Osteoblast (primary cell): ENCODE measurements around the gene CTAG2. TPM values are rescaled to one million over a fixed set of nuclear protein-coding genes. Genes with fewer than 3 reads are reported as not detected.

ENCODE experiments used
- DNase-seq: peaks from one replicate; pipeline ENCODE4 v3.0.0; 2011; ENCODE audit warnings: low spot score, mixed read lengths; ENCODE audit not compliant: insufficient read length; ENCODE audit errors: missing footprints
- H2AFZ ChIP-seq: 2 replicates; pipeline ENCODE4 v1.6.0; 2011; ENCODE audit warnings: mild to moderate bottlenecking, low read length
- H3K27ac ChIP-seq: 2 replicates; pipeline ENCODE4 v1.5.1; 2011; ENCODE audit warnings: mild to moderate bottlenecking, low read depth, low read length, moderate library complexity
- H3K27me3 ChIP-seq: 2 replicates; pipeline ENCODE4 v1.6.0; 2012; ENCODE audit warnings: mild to moderate bottlenecking, control low read depth, inconsistent platforms, low read length, moderate library complexity; ENCODE audit not compliant: insufficient read depth
- H3K36me3 ChIP-seq: 2 replicates; pipeline ENCODE4 v1.5.1; 2011; ENCODE audit warnings: mild to moderate bottlenecking, low read length, control low read depth, moderate library complexity; ENCODE audit not compliant: insufficient read depth
- H3K4me1 ChIP-seq: 2 replicates; pipeline ENCODE4 v1.5.1; 2011; ENCODE audit warnings: mild to moderate bottlenecking, low read length, control low read depth, moderate library complexity; ENCODE audit not compliant: insufficient read depth
- H3K4me2 ChIP-seq: 2 replicates; pipeline ENCODE4 v1.6.0; 2011; ENCODE audit warnings: mild to moderate bottlenecking, low read length; ENCODE audit not compliant: insufficient read depth
- H3K4me3 ChIP-seq: fragments of 200-600 bp; sonication (generic); 3 replicates; pipeline ENCODE4 v1.5.1; 2012; ENCODE audit warnings: mild to moderate bottlenecking, low read length, inconsistent platforms; ENCODE audit not compliant: insufficient read depth
- H3K79me2 ChIP-seq: 2 replicates; pipeline ENCODE4 v1.6.0; 2012; ENCODE audit warnings: mild to moderate bottlenecking, low read length, control low read depth, inconsistent platforms; ENCODE audit not compliant: insufficient read depth
- H3K9me3 ChIP-seq: 2 replicates; pipeline ENCODE4 v1.5.1; 2011; ENCODE audit warnings: low read depth, low read length, control low read depth
- H4K20me1 ChIP-seq: 2 replicates; pipeline ENCODE4 v1.6.0; 2012; ENCODE audit warnings: mild to moderate bottlenecking, low read length, control low read depth; ENCODE audit not compliant: insufficient read depth
- CTCF ChIP-seq: IDR thresholded peaks from 2 replicates; pipeline ENCODE4 v1.5.1; 2011; ENCODE audit warnings: mild to moderate bottlenecking, low read depth, low read length, moderate library complexity; ENCODE audit errors: extremely low read depth
- total RNA-seq: library from RNA; depleted of rRNA; stranded (reverse); fragments of >200 nt; gene quantifications from 2 replicates; pipeline ENCODE4 v1.2.3, GENCODE V29; 2012

The CTAG2 gene
- total RNA-seq, 1 donor: 13.8 TPM

GRCh38 chrX:154657226-154657805, 3.9 kb upstream of the CTAG2 start:
- Histone ChIP-seq H3K4me1 (no peaks in the 10 kb centered on the region), H3K36me3 (no peaks in the 10 kb centered on the region), H3K4me3 (no peak overlapping the region), H2AFZ (no peak overlapping the region), H3K4me2 (no peak overlapping the region), H3K79me2 (no peaks in the 10 kb centered on the region), H3K27ac (no peak overlapping the region), H3K27me3 (no peaks in the 10 kb centered on the region), H3K9me3 (no peaks in the 10 kb centered on the region), H4K20me1 (no peaks in the 10 kb centered on the region)
- DNase-seq: peak; percentile 66
- TF ChIP-seq CTCF: no peak

GRCh38 chrX:154655786-154656185, 2.4 kb upstream of the CTAG2 start:
- H3K27me3 ChIP-seq: no peaks in the 10 kb centered on the region
- H3K9me3 ChIP-seq: no peaks in the 10 kb centered on the region
- no peak for DNase-seq
- H4K20me1 ChIP-seq: no peaks in the 10 kb centered on the region
- H3K79me2 ChIP-seq: no peaks in the 10 kb centered on the region
- no peak overlapping the region for H3K4me3 ChIP-seq
- no peak for TF ChIP-seq CTCF
- H3K4me1 ChIP-seq: no peaks in the 10 kb centered on the region
- no peak overlapping the region for H2AFZ ChIP-seq
- no peak overlapping the region for H3K27ac ChIP-seq
- H3K4me2 ChIP-seq: no peak overlapping the region
- no peaks in the 10 kb centered on the region for H3K36me3 ChIP-seq

- no peaks in the 10 kb centered on the region for H3K36me3 ChIP-seq
- H3K4me1 ChIP-seq: no peaks in the 10 kb centered on the region
- no peaks in the 10 kb centered on the region for H3K79me2 ChIP-seq
- H4K20me1 ChIP-seq: no peaks in the 10 kb centered on the region
- H3K9me3 ChIP-seq: no peaks in the 10 kb centered on the region
- no peak overlapping the region for H3K27ac ChIP-seq
- H2AFZ ChIP-seq: no peak overlapping the region
- H3K4me3 ChIP-seq: no peak overlapping the region
- no peak overlapping the region for H3K4me2 ChIP-seq
- no peak for DNase-seq
- TF ChIP-seq CTCF: no peak
- H3K27me3 ChIP-seq: no peaks in the 10 kb centered on the region
These were observed 2.0 kb upstream of the CTAG2 start for GRCh38 chrX:154655346-154655745.

GRCh38 chrX:154654925-154655324, 1.5 kb upstream of the CTAG2 start:
- Histone ChIP-seq H3K27ac (no peak overlapping the region), H3K9me3 (no peaks in the 10 kb centered on the region), H3K79me2 (no peaks in the 10 kb centered on the region), H3K4me3 (no peak overlapping the region), H3K36me3 (no peaks in the 10 kb centered on the region), H3K4me2 (no peak overlapping the region), H3K27me3 (no peaks in the 10 kb centered on the region), H3K4me1 (no peaks in the 10 kb centered on the region), H4K20me1 (no peaks in the 10 kb centered on the region), H2AFZ (no peak overlapping the region)
- TF ChIP-seq CTCF: no peak
- peak; percentile 52 for DNase-seq
